ACHN (cell line): ENCODE measurements around the gene RPL39L.

ENCODE experiments used
- DNase-seq: peaks from one replicate; pipeline ENCODE4 v3.0.0-alpha.2; 2015
- in situ Hi-C: cut with HindIII; loops from 2 replicates; pipeline ENCODE4 v1.10.0; 2017; ENCODE audit warnings: low sequenced_read_pairs, low pct_ligation_motif_present, low pct_unique_long_range_greater_than_20kb

Gene RPL39L

GRCh38 chr3:187077085-187077484 is 62.2 kb downstream of the RPL39L start:
- in situ Hi-C loops: no loop called here
- DNase-seq: no peak

- DNase-seq: no peak
- in situ Hi-C loops: no loop called here
These were observed 63.0 kb downstream of the RPL39L start for GRCh38 chr3:187076297-187076696.

GRCh38 chr3:187074846-187075245 is 64.5 kb downstream of the RPL39L start:
- in situ Hi-C loops: no loop called here
- no peak for DNase-seq

- DNase-seq: no peak
- in situ Hi-C loops: no loop called here
These were observed 65.7 kb downstream of the RPL39L start for GRCh38 chr3:187073581-187074098.

- in situ Hi-C loops: no loop called here
- no peak for DNase-seq
These were observed 66.8 kb downstream of the RPL39L start for GRCh38 chr3:187072511-187072910.

GRCh38 chr3:187072102-187072501 is 67.2 kb downstream of the RPL39L start:
- no peak for DNase-seq
- in situ Hi-C loops: no loop called here
